Esophagus squamous epithelium (tissue), 4 donors: ENCODE results near the gene PLCB2.

ENCODE experiments used
- POLR2A ChIP-seq, 4 donors: fragments of 450-650 bp; IDR thresholded peaks; one replicate each; pipeline ENCODE4 v1.6.1; 2017; ENCODE audit warnings: antibody characterized with exemption in 4 of 4, mild to moderate bottlenecking in 4 of 4, moderate library complexity in 3 of 4
- TF ChIP-seq, protein P1 (sequence below), 6 experiments: fragments of 450-650 bp in 4 of 6; fragments of 200-600 bp in 2 of 6; sonication (generic) in 2 of 6; IDR thresholded peaks; one replicate each; pipeline ENCODE4 v1.5.1; 2016 to 2019; ENCODE audit warnings: antibody characterized with exemption in 6 of 6, mild to moderate bottlenecking in 4 of 6, moderate library complexity in 4 of 6

DNA sequence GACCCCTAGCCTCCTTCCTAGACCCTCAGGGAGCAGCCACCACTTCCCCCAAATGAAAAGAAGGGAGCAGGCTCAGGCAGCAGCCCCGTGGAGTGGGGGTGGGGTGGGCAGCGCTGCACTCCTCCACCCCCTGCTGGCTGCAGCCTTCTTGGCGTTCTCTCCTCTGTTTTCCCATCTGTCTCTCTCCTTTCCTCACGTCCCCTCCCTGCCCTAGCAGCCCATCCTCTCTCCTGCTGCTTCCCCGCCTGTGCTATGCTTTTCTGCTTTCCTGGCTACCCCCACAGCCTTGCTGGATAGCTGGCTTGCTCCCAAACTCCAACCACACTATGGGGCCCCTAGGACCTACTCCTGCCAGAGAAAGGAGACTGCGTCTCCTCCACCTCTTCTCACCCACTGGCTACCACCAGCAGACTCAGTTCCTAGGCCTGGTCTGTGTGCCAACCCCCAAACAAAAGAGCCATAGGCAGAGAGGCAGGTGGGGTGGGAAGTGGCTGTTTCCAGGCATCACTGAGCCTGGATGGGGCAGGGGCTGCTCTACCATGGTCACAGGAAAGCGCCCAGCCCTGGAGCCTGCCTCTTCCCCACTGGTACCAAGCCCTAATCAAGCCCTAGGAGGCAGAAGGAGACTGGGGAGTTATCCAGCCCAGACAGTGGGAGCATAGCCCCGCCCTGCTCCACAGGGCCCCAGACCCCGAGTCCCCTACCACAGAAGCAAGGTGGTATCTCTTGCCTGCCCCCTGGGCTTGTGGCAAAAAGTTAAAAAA is 46.9 kb upstream of the PLCB2 start:
- TF ChIP-seq, protein P1, sequence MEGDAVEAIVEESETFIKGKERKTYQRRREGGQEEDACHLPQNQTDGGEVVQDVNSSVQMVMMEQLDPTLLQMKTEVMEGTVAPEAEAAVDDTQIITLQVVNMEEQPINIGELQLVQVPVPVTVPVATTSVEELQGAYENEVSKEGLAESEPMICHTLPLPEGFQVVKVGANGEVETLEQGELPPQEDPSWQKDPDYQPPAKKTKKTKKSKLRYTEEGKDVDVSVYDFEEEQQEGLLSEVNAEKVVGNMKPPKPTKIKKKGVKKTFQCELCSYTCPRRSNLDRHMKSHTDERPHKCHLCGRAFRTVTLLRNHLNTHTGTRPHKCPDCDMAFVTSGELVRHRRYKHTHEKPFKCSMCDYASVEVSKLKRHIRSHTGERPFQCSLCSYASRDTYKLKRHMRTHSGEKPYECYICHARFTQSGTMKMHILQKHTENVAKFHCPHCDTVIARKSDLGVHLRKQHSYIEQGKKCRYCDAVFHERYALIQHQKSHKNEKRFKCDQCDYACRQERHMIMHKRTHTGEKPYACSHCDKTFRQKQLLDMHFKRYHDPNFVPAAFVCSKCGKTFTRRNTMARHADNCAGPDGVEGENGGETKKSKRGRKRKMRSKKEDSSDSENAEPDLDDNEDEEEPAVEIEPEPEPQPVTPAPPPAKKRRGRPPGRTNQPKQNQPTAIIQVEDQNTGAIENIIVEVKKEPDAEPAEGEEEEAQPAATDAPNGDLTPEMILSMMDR (IDR thresholded peaks at IDR 0.05): peak in 2 of 6 experiments; percentile 7 to 36
- no peak for TF ChIP-seq POLR2A (IDR thresholded peaks at IDR 0.05)
